Measurements from ENCODE around the gene FOXP1.

- no peak for TF ChIP-seq POLR2AphosphoS5 (IDR thresholded peaks at IDR 0.05)
- TF ChIP-seq, protein P1, sequence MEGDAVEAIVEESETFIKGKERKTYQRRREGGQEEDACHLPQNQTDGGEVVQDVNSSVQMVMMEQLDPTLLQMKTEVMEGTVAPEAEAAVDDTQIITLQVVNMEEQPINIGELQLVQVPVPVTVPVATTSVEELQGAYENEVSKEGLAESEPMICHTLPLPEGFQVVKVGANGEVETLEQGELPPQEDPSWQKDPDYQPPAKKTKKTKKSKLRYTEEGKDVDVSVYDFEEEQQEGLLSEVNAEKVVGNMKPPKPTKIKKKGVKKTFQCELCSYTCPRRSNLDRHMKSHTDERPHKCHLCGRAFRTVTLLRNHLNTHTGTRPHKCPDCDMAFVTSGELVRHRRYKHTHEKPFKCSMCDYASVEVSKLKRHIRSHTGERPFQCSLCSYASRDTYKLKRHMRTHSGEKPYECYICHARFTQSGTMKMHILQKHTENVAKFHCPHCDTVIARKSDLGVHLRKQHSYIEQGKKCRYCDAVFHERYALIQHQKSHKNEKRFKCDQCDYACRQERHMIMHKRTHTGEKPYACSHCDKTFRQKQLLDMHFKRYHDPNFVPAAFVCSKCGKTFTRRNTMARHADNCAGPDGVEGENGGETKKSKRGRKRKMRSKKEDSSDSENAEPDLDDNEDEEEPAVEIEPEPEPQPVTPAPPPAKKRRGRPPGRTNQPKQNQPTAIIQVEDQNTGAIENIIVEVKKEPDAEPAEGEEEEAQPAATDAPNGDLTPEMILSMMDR (IDR thresholded peaks at IDR 0.05), result no peak
Measured at GRCh38 chr3:71513515-71513914, 70.0 kb downstream of the FOXP1 start.
